OCI-LY7 (cell line): ENCODE results near the gene ATP2C1. TPM values are rescaled to one million over a fixed set of nuclear protein-coding genes. Genes with fewer than 3 reads are reported as not detected.
"Not testable (repeated sequence)": the region's sequence is repeated elsewhere in the genome, so short reads cannot be mapped to it uniquely, and the experiment has no call there.

Source experiments
- BruUV-seq: library from RNA; stranded (reverse); fragments of 400-500 nt; replicated peaks from 2 replicates; lab custom pipeline; 2021; lab: Mats Ljungman, UMichigan
- CTCF ChIA-PET: fragments of 300-600 bp; sonication (Branson Sonifier 250); formaldehyde crosslinking; loops from one replicate; lab custom pipeline; 2022; ENCODE audit warnings: antibody characterized with exemption; ENCODE audit not compliant: unreplicated experiment; lab: Charles Lee
- POLR2A ChIA-PET: fragments of 300-600 bp; sonication (Branson Sonifier 250); formaldehyde crosslinking; loops from one replicate; lab custom pipeline; 2022; ENCODE audit warnings: antibody characterized with exemption; lab: Charles Lee
- DNase-seq: peaks from one replicate; pipeline ENCODE4 v3.0.0-alpha.2; 2015; ENCODE audit warnings: low spot score
- H2AFZ ChIP-seq: fragments of 200-600 bp; sonication (generic), shearing (Covaris generic); 2 replicates; pipeline ENCODE4 v1.6.1; 2014; ENCODE audit warnings: mild to moderate bottlenecking, antibody characterized with exemption, low read length, moderate library complexity
- H3K27ac ChIP-seq: fragments of 200-600 bp; sonication (generic); 2 replicates; pipeline ENCODE4 v1.5.1; 2014; ENCODE audit warnings: mixed run types, low read depth, mild to moderate bottlenecking, moderate library complexity, low read length, inconsistent platforms; ENCODE audit not compliant: poor library complexity, severe bottlenecking
- H3K36me3 ChIP-seq: fragments of 200-600 bp; sonication (generic); 2 replicates; pipeline ENCODE4 v1.6.1; 2014; ENCODE audit warnings: mild to moderate bottlenecking, antibody characterized with exemption, low read length, moderate library complexity, mixed read lengths; ENCODE audit not compliant: insufficient read depth
- H3K4me1 ChIP-seq: fragments of 200-600 bp; sonication (generic); 2 replicates; pipeline ENCODE4 v1.5.1; 2014; ENCODE audit warnings: mild to moderate bottlenecking, low read length; ENCODE audit not compliant: insufficient read depth, poor library complexity, severe bottlenecking
- H3K4me2 ChIP-seq: fragments of 200-600 bp; sonication (generic); 2 replicates; pipeline ENCODE4 v1.6.1; 2014; ENCODE audit warnings: mild to moderate bottlenecking, low read length
- H3K4me3 ChIP-seq: fragments of 200-600 bp; sonication (generic); 2 replicates; pipeline ENCODE4 v1.5.1; 2014; ENCODE audit warnings: mild to moderate bottlenecking, low read depth, low read length; ENCODE audit not compliant: poor library complexity, severe bottlenecking
- H3K79me2 ChIP-seq: fragments of 200-600 bp; sonication (generic); 2 replicates; pipeline ENCODE4 v1.6.1; 2016; ENCODE audit warnings: low read depth, mild to moderate bottlenecking, low read length, moderate library complexity, mixed read lengths; ENCODE audit not compliant: insufficient read depth
- H3K9me2 ChIP-seq: fragments of 200-600 bp; sonication (generic); 2 replicates; pipeline ENCODE4 v1.6.1; 2016; ENCODE audit warnings: mild to moderate bottlenecking, low read length, mixed read lengths; ENCODE audit not compliant: insufficient read depth
- H3K9me3 ChIP-seq: fragments of 200-600 bp; sonication (generic); 2 replicates; pipeline ENCODE4 v1.6.1; 2014; ENCODE audit warnings: mild to moderate bottlenecking, mixed run types, low read length, mixed read lengths
- H4K20me1 ChIP-seq: fragments of 200-600 bp; sonication (generic); 2 replicates; pipeline ENCODE4 v1.6.1; 2014; ENCODE audit warnings: mild to moderate bottlenecking, antibody characterized with exemption, low read length, moderate library complexity, mixed read lengths; ENCODE audit not compliant: insufficient read depth
- EZH2phosphoT487 ChIP-seq: fragments of 200-600 bp; sonication (generic); IDR thresholded peaks from 2 replicates; pipeline ENCODE4 v1.6.1; 2018; ENCODE audit warnings: low read depth, borderline replicate concordance, mild to moderate bottlenecking, mixed run types, antibody characterized with exemption, low read length, moderate library complexity, mixed read lengths
- intact Hi-C: fragments of 100-400 bp; cut with micrococcal nuclease; formaldehyde crosslinking; loops from one replicate; pipeline ENCODE4 v1.10.0; 2022; ENCODE audit not compliant: unreplicated experiment
- total RNA-seq, 2 experiments: library from RNA; depleted of rRNA in 1 of 2; stranded (reverse); fragments of >200 nt in 1 of 2; shearing (Covaris generic) in 1 of 2; gene quantifications; 2 replicates each; pipeline ENCODE4 v1.2.3, GENCODE V29; 2014 to 2022
- TF ChIP-seq, protein P1 (sequence below): fragments of 200-600 bp; sonication (generic); conservative IDR thresholded peaks from 2 replicates; pipeline ENCODE4 v1.5.1; 2014; ENCODE audit warnings: mild to moderate bottlenecking, antibody characterized with exemption, low read length, moderate library complexity, mixed read lengths

Gene ATP2C1
- total RNA-seq, 2 experiments from 2014 or later: 31.1 to 56.8 TPM

DNA sequence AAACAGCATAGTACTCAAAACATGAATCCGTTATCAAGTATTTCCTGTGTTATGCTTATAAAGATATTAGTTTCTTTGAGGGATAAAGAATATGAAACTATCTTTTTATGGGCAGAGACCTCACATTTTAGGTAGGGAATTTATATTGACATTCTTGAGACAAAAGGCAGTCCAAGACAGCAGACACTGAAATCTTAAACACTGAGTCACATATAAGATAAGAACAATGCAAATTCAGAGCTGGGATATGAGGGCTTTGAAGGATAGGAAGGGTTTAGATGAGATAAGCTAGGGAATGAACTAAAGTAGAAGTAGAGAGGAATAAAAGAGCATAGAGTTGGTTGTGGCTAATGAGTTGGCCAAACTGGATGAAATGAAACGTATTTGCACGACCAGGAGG, 74.3 kb downstream of the ATP2C1 start:
- H2AFZ ChIP-seq: no peak overlapping the region
- TF ChIP-seq EZH2phosphoT487: no peak
- TF ChIP-seq, protein P1, sequence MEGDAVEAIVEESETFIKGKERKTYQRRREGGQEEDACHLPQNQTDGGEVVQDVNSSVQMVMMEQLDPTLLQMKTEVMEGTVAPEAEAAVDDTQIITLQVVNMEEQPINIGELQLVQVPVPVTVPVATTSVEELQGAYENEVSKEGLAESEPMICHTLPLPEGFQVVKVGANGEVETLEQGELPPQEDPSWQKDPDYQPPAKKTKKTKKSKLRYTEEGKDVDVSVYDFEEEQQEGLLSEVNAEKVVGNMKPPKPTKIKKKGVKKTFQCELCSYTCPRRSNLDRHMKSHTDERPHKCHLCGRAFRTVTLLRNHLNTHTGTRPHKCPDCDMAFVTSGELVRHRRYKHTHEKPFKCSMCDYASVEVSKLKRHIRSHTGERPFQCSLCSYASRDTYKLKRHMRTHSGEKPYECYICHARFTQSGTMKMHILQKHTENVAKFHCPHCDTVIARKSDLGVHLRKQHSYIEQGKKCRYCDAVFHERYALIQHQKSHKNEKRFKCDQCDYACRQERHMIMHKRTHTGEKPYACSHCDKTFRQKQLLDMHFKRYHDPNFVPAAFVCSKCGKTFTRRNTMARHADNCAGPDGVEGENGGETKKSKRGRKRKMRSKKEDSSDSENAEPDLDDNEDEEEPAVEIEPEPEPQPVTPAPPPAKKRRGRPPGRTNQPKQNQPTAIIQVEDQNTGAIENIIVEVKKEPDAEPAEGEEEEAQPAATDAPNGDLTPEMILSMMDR: no peak
- intact Hi-C loops: no loop called here
- no peak overlapping the region for H3K4me2 ChIP-seq
- H3K4me1 ChIP-seq: no peaks in the 10 kb centered on the region
- H3K27ac ChIP-seq: no peak overlapping the region
- peaks cover 73% of the 10 kb centered on the region for H3K36me3 ChIP-seq
- ChIA-PET CTCF (no interaction called here), POLR2A (no interaction called here)
- BruUV-seq: no TSS peak
- H3K9me3 ChIP-seq: no peaks in the 10 kb centered on the region
- H3K9me2 ChIP-seq: no peaks in the 10 kb centered on the region
- H4K20me1 ChIP-seq: no peaks in the 10 kb centered on the region
- H3K4me3 ChIP-seq: no peak overlapping the region
- DNase-seq: no peak
- H3K79me2 ChIP-seq: no peaks in the 10 kb centered on the region

DNA sequence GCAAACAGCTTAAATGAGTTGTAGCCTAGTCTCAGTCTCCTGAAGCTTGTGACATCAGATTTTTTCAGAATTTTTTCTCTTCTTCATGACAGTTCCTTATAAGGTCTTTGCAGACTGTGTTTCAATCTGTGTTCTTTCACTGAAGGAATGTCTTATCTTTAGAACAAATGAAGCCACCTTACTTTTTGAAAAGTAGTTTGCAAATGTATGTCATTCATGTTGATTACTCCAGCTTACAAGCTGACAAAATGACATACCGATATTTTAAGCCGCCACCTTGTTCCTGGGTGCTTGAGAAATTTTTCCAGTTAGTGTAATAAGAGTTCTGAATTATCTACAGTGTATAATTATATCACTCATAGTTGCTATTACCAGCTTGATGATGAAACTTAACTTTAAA, 75.7 kb downstream of the ATP2C1 start:
- Histone ChIP-seq H3K79me2 (no peaks in the 10 kb centered on the region), H3K4me3 (no peak overlapping the region), H3K9me3 (no peaks in the 10 kb centered on the region), H4K20me1 (no peaks in the 10 kb centered on the region), H3K9me2 (no peaks in the 10 kb centered on the region), H2AFZ (no peak overlapping the region), H3K4me2 (no peak overlapping the region), H3K36me3 (peaks cover 76% of the 10 kb centered on the region), H3K27ac (no peak overlapping the region), H3K4me1 (no peaks in the 10 kb centered on the region)
- TF ChIP-seq, protein P1: no peak
- no peak for TF ChIP-seq EZH2phosphoT487
- CTCF ChIA-PET: no interaction called here
- no TSS peak for BruUV-seq
- DNase-seq: no peak
- POLR2A ChIA-PET: interaction anchor here (0.6 kb wide), 1 partner anchor 428 kb away, joined by 4 read pairs; no protein-coding TSS in a partner anchor
- intact Hi-C loops: no loop called here

DNA sequence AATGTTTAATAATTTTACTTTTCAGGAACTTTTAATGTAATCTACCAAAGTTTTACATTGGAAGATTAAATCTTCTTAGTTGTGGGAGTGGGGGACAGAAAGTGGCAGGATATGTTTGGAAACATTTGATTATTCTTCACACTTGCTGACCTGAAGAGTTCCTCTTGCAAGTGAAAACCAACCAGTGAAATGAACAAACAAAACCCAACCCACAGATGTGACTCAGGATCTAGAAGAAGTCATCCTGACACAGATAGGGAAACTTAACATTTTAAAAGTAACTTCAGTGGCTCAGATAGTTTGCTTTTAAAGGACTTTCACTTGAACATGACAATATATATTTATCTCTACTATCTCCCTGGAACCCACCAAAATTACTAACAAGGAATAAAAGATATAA, 77.3 kb downstream of the ATP2C1 start:
- H2AFZ ChIP-seq: no peak overlapping the region
- H3K4me3 ChIP-seq: no peak overlapping the region
- POLR2A ChIA-PET: interaction anchor here (0.7 kb wide), 1 partner anchor 52 kb away, joined by 4 read pairs; no protein-coding TSS in a partner anchor
- H3K9me3 ChIP-seq: no peaks in the 10 kb centered on the region
- CTCF ChIA-PET: no interaction called here
- no peaks in the 10 kb centered on the region for H4K20me1 ChIP-seq
- no peaks in the 10 kb centered on the region for H3K9me2 ChIP-seq
- intact Hi-C loops: no loop called here
- peaks cover 72% of the 10 kb centered on the region for H3K36me3 ChIP-seq
- DNase-seq: no peak
- no peak overlapping the region for H3K4me2 ChIP-seq
- H3K27ac ChIP-seq: no peak overlapping the region
- H3K4me1 ChIP-seq: no peaks in the 10 kb centered on the region
- no peaks in the 10 kb centered on the region for H3K79me2 ChIP-seq
- no TSS peak for BruUV-seq
- TF ChIP-seq, protein P1: no peak
- no peak for TF ChIP-seq EZH2phosphoT487

DNA sequence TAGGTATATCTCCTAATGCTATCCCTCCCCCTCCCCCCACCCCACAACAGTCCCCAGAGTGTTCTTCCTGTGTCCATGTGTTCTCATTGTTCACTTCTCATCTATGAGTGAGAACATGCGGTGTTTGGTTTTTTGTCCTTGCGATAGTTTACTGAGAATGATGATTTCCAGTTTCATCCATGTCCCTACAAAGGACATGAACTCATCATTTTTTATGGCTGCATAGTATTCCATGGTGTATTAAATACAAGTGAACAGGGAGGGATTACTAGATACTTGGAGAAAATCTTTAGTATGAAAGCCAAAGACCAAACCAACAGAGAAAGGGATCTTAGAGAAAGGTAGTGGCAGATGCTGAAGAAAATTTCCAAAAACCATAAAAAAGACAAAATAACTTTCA, 78.7 kb downstream of the ATP2C1 start:
- H3K4me3 ChIP-seq, DNase-seq, H3K4me1 ChIP-seq, H3K9me2 ChIP-seq, H3K79me2 ChIP-seq, POLR2A ChIA-PET, H4K20me1 ChIP-seq, H3K9me3 ChIP-seq, intact Hi-C loops, H3K4me2 ChIP-seq, CTCF ChIA-PET, H3K27ac ChIP-seq, BruUV-seq, H2AFZ ChIP-seq: not testable (repeated sequence)
- peaks cover 66% of the 10 kb centered on the region for H3K36me3 ChIP-seq
